GM10266 (cell line): ENCODE results near the gene FLAD1.

Experiments
- DNase-seq: peaks from one replicate; pipeline ENCODE4 v3.0.0; 2012; ENCODE audit errors: extremely low spot score
- TF ChIP-seq, protein P1 (sequence below): IDR thresholded peaks from 2 replicates; pipeline ENCODE4 v1.5.1; 2012; ENCODE audit warnings: mild to moderate bottlenecking, low read depth; ENCODE audit not compliant: control insufficient read depth, insufficient read depth; ENCODE audit errors: missing control alignments

The FLAD1 gene

DNA sequence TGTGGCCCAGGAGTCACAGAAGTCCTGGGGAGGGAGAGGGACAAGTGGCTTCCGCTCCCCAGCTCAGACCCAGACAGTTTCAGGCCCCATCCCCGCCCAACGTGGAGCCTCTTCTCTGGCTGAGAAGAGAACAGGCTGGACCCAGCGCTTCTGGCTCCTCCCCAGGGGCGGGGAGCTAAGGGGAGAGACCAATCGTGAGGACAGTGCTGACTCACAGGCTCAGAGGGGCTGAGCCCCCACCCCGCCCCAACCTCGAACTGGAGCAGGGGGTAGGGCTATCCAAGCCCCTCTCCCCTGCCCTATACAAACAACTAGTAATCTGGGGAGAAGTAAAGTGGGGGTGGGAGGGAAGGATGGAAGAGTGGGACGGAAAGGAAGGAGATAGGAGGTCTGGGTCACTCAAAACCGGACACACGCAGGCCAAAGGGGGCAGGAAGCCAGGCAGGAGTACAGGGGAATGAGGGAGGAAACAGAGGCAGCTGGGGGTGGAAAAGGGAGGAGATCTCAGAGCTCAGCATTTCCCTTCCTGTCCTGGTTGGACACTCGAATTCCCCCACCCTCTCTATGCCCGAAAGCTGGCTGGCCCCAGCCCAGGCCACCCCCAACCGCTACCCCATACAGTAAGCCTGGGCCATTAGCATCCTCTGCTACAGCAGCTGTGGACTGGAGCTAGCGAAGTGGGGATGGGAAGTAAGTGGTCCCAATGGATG lies 12.4 kb upstream of the FLAD1 start, which contains the start of gene SHC1:
TSS of gene SHC1 (minus strand) at position 117 of the 710 bp plus-strand sequence. CDS start 221 bp downstream, outside the sequence.
- DNase-seq = peak; percentile 80
- TF ChIP-seq, protein P1, sequence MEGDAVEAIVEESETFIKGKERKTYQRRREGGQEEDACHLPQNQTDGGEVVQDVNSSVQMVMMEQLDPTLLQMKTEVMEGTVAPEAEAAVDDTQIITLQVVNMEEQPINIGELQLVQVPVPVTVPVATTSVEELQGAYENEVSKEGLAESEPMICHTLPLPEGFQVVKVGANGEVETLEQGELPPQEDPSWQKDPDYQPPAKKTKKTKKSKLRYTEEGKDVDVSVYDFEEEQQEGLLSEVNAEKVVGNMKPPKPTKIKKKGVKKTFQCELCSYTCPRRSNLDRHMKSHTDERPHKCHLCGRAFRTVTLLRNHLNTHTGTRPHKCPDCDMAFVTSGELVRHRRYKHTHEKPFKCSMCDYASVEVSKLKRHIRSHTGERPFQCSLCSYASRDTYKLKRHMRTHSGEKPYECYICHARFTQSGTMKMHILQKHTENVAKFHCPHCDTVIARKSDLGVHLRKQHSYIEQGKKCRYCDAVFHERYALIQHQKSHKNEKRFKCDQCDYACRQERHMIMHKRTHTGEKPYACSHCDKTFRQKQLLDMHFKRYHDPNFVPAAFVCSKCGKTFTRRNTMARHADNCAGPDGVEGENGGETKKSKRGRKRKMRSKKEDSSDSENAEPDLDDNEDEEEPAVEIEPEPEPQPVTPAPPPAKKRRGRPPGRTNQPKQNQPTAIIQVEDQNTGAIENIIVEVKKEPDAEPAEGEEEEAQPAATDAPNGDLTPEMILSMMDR = no peak

DNA sequence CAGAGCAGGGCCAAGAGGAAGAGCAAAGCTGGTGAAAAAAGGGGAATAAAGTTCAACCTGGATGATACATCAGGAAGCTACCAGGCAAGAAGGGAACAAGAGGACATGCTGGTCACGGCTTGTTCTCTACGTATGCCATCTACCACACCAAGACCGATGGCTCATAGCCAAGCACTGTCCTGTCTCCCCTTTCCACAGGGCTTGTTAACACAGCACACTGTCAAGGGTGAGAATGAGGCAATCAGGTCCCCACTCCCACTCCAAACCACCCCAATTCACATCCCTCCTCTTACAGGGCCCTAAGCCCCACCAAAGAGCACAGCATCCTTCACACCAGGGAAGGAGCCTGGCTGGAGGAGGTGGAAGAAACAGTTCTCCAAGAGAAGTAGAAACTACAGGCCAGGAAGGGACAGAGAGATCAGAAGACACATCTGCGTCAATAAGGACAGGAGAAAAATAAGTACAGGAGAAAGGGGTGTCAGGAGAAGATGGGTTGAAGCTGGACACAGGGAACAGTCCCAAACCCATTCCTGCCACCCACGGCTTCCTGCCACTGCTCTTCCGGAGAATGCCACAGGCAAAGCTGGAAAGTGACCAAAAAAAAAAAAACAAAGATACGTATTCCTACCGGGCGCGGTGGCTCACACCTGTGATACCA lies 11.7 kb upstream of the FLAD1 start:
- TF ChIP-seq, protein P1 = no peak
- no peak for DNase-seq

DNA sequence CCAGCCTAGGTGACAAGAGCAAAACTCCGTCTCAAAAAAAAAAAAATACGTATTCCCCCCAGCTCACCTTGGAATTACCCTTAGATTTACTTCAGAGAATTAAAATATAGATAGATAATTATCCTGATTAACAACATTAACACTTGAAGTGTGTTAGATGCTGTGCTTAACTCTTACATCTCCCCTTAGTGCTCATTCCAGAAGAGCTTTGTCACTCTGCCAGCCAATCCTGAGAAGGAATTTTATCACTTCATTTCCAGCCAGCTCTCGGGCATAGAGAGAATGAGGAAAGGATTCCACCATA lies 11.0 kb upstream of the FLAD1 start:
- DNase-seq = no peak
- TF ChIP-seq, protein P1 = no peak

DNA sequence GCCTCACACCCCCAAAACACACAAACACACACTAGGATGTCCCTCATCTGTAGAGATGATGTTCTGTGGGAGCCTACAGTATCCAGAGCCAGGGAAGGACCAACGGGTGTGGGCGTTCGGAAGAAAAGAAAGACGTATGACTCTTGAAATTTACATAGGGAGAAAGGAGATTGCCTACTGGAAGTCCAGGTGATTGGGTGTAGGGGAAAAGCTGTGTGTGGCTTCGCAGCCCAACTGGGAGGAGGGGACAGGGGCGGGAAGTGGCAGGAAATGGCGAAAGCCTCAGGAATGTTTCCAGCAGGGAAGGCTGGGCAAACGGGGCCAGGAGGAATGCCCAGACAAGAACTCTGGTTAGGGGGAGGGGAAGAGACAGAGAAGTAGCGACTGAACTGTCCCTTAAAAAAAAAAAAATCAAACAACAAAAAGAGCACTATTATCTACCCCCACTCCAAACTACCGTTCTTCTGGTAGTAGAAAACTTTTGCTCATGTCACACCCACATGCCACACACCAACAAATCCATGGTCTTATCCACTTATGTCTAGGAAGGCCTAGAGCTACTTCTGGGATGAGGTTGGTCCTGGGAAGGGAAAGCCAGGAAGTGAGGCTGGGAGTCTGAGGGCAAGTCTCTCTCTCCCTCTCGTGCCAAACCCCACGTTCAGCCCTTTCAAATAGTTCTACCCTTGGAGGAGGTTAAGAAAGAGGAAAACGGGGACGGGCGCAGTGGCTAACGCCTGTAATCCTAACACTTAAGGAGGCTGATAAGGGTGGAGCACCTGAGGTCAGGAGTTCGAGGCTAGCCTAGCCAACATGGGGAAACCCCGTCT lies 10.4 kb upstream of the FLAD1 start:
- TF ChIP-seq, protein P1 = no peak
- DNase-seq = no peak

DNA sequence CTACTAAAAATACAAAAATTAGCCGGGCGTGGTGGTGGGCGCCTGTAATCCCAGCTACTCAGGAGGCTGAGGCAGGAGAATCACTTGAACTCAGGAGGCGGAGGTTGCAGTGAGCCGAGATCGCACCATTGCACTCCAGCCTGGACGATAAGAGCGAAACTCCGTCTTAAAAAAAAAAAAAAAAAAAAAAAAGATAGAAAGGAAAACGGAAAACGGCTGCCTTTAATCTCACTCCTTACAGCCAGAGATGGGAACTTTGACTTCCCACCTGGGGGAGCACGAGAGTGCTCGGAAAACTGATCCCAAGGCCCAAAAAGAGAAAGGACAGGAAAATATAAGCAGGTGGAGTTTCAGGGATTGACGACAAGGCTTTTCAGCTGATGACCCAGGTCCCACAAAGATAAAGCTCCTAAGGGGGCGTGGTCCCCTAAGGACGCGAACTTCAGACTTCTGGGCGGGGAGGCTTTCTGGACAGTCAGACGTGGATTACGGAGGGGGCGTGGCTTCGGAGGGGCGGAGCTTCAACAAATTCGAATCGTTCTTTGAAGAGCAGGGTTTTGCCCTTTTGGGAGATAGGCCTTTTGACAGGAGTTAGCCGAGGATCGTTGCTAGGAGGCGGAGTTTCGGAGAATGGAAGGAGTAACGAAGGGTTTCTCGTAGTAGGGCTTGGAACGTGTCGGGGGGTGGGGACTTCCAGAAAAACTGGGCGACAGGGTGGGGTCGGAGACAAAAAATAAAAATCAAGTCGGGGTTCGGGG lies 9.6 kb upstream of the FLAD1 start:
- DNase-seq = peak; percentile 88
- TF ChIP-seq, protein P1 = no peak

DNA sequence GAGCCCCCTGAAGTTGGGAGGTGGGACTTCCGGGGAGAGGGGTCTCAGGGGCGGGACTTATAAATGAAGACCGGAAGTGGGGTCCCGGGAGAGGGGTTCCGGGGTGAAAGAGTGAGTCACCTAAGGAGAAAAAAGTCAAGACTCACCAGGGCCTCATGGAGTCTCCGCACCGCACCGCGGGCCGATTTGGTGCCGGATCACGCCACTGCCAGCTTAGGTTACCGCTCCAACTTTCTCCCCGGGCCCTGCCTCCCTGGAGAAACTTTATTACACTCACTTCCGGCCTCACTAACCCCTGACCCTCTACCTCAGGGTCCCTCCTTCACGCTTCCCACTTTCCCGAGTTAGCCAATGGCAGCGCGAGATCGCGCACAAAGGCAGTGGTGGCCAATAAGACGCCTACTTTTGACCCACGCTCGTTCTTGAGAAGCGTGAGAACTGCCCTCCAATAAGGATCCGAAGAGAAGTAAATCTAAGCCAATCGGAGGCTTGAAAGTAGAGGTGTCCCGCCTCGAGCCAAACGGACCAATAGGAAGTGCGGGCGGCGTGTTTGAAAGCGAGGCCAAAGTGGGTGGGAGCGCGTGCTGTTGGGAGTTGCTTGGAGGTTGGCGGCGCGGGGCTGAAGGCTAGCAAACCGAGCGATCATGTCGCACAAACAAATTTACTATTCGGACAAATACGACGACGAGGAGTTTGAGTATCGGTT lies 8.9 kb upstream of the FLAD1 start, which contains the start of gene CKS1B:
TSS of gene CKS1B (plus strand) at position 580 of the 706 bp plus-strand sequence. CDS start at position 645, 65 bp downstream.
- peak; percentile 93 for DNase-seq
- TF ChIP-seq, protein P1 = no peak
